HG03095 (cell line): ENCODE measurements around the gene PSG4.
"Not testable (repeated sequence)": the region's sequence is repeated elsewhere in the genome, so short reads cannot be mapped to it uniquely, and the experiment has no call there.

Experiments used
- ATAC-seq: cut with Tn5 transposase; IDR thresholded peaks from one replicate; pipeline ENCODE4 v1.9.1; 2021; ENCODE audit warnings: moderate library complexity; ENCODE audit not compliant: unreplicated experiment

Gene PSG4

GRCh38 chr19:43198686-43199419, 6.6 kb downstream of the PSG4 start:
- not testable (repeated sequence) for ATAC-seq

- not testable (repeated sequence) for ATAC-seq
Observed at GRCh38 chr19:43197666-43198397, 7.6 kb downstream of the PSG4 start.

GRCh38 chr19:43194397-43194796, 11.0 kb downstream of the PSG4 start:
- not testable (repeated sequence) for ATAC-seq

- not testable (repeated sequence) for ATAC-seq
Observed at GRCh38 chr19:43192381-43193155, 12.9 kb downstream of the PSG4 start.

GRCh38 chr19:43188092-43188491, 17.3 kb downstream of the PSG4 start:
- not testable (repeated sequence) for ATAC-seq

GRCh38 chr19:43186311-43186935, 19.0 kb downstream of the PSG4 start, which contains the start of gene PSG5:
PSG5 (minus strand) TSS chr19:43186536; CDS start chr19:43186405, 131 bp downstream.
- not testable (repeated sequence) for ATAC-seq

GRCh38 chr19:43181869-43182771, 23.3 kb downstream of the PSG4 start:
- ATAC-seq = not testable (repeated sequence)

GRCh38 chr19:43179569-43180147, 25.8 kb downstream of the PSG4 start:
- ATAC-seq = not testable (repeated sequence)

- not testable (repeated sequence) for ATAC-seq
Observed at GRCh38 chr19:43178577-43178976, 26.9 kb downstream of the PSG4 start.

GRCh38 chr19:43165906-43166305, 39.5 kb downstream of the PSG4 start:
- ATAC-seq = not testable (repeated sequence)

GRCh38 chr19:43163135-43163534, 42.3 kb downstream of the PSG4 start:
- not testable (repeated sequence) for ATAC-seq

- ATAC-seq = not testable (repeated sequence)
Observed at GRCh38 chr19:43162261-43162660, 43.2 kb downstream of the PSG4 start.

GRCh38 chr19:43152214-43152613, 53.2 kb downstream of the PSG4 start:
- ATAC-seq = no peak

- ATAC-seq = not testable (repeated sequence)
Observed at GRCh38 chr19:43149788-43150187, 55.6 kb downstream of the PSG4 start.

- ATAC-seq = no peak
Observed at GRCh38 chr19:43148233-43148632, 57.2 kb downstream of the PSG4 start.
